PFSK-1 (cell line): ENCODE data around the gene TDRD5.

Experiments
- FOXP2 ChIP-seq: optimal IDR thresholded peaks from 2 replicates; pipeline ENCODE3; 2011; ENCODE audit warnings: borderline replicate concordance, control low read depth, inconsistent platforms; ENCODE audit not compliant: insufficient read depth; ENCODE audit errors: extremely low read length, extremely low read depth
- POLR2AphosphoS5 ChIP-seq: IDR thresholded peaks from 2 replicates; pipeline ENCODE4 v1.6.1; 2012; ENCODE audit warnings: low read depth, mild to moderate bottlenecking, control low read depth, low read length, moderate library complexity
- SIN3A ChIP-seq: IDR thresholded peaks from 2 replicates; pipeline ENCODE4 v1.6.1; 2012; ENCODE audit warnings: mild to moderate bottlenecking, low read length, moderate library complexity, borderline replicate concordance; ENCODE audit not compliant: insufficient read depth
- TAF1 ChIP-seq: IDR thresholded peaks from 2 replicates; pipeline ENCODE4 v1.6.1; 2012; ENCODE audit warnings: low read length, control low read depth, borderline replicate concordance; ENCODE audit not compliant: insufficient read depth
- TF ChIP-seq, protein P1 (sequence below), 2 experiments: IDR thresholded peaks; 2 replicates each; pipeline versions ENCODE4 v1.6.1 to v1.8.0; 2011 to 2012; ENCODE audit warnings: low read depth in 2 of 2, low read length in 2 of 2, control low read depth in 1 of 2, inconsistent platforms in 1 of 2, mild to moderate bottlenecking in 1 of 2, moderate library complexity in 1 of 2; ENCODE audit not compliant: insufficient read depth in 1 of 2

Gene TDRD5

DNA sequence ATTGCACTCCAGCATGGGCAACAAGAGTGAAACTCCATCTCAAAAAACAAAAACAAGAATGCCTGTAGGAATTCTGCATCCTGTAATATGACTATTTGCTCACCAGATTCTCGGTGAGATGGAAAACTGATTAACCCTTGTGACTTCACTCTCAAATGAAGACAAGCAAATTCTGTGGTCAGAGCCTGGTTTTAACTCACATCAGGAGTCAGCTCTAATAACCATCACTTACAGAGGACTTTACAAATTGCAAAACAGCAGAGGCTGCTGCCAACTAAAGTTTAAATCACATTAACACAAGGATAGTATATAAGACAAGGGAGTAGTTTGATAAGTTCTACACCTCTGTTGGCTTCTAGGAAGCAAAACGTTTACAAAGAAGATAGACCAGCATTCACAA is 115.8 kb downstream of the TDRD5 start:
- TF ChIP-seq SIN3A (no peak), POLR2AphosphoS5 (no peak), FOXP2 (no peak), TAF1 (no peak)
- TF ChIP-seq, protein P1, sequence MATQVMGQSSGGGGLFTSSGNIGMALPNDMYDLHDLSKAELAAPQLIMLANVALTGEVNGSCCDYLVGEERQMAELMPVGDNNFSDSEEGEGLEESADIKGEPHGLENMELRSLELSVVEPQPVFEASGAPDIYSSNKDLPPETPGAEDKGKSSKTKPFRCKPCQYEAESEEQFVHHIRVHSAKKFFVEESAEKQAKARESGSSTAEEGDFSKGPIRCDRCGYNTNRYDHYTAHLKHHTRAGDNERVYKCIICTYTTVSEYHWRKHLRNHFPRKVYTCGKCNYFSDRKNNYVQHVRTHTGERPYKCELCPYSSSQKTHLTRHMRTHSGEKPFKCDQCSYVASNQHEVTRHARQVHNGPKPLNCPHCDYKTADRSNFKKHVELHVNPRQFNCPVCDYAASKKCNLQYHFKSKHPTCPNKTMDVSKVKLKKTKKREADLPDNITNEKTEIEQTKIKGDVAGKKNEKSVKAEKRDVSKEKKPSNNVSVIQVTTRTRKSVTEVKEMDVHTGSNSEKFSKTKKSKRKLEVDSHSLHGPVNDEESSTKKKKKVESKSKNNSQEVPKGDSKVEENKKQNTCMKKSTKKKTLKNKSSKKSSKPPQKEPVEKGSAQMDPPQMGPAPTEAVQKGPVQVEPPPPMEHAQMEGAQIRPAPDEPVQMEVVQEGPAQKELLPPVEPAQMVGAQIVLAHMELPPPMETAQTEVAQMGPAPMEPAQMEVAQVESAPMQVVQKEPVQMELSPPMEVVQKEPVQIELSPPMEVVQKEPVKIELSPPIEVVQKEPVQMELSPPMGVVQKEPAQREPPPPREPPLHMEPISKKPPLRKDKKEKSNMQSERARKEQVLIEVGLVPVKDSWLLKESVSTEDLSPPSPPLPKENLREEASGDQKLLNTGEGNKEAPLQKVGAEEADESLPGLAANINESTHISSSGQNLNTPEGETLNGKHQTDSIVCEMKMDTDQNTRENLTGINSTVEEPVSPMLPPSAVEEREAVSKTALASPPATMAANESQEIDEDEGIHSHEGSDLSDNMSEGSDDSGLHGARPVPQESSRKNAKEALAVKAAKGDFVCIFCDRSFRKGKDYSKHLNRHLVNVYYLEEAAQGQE (IDR thresholded peaks at IDR 0.05; ENCODE audit: insufficient read depth in 1 of 2, low read depth in 2 of 2, low read length in 2 of 2): no peak

DNA sequence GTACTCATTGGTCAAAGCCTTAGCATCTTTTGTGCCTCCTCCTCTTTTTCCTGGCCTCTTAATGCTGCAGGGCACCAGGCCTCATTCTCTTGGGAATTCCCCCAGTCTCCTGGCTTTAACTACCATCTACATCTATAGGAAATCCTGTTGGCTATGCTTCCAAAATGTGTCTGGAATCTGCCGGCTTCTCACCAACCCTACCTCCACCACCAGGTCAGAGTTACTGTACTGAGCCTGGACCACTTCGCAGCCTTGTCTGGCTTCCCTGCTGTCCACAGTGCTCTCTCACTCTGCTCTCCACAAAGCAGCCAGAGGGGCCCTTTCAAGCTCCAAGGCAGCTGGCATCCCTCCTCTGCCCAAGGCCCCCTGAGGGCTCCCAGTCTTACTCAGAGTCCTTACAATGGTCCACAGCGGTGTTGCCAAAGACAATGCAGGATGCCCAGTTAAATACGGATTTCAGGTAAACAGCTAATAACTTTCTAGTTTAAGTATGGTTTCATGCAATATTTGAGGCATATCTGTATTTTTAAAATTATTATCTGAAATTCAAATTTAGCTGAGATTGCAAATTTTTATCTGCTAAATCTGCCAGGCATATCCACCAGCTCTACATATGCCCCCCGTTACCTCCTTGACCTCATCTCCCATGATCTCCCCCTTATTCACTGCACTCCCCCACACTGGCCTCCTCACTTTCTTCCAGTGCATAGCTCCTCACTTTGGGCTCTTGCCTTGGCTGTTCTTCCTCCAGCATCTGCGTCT is 117.0 kb downstream of the TDRD5 start:
- TF ChIP-seq SIN3A: no peak
- TF ChIP-seq, protein P1 (IDR thresholded peaks at IDR 0.05; ENCODE audit: insufficient read depth in 1 of 2, low read depth in 2 of 2, low read length in 2 of 2): no peak
- TF ChIP-seq FOXP2: no peak
- TF ChIP-seq TAF1: no peak
- no peak for TF ChIP-seq POLR2AphosphoS5

- TF ChIP-seq POLR2AphosphoS5 (no peak), SIN3A (peak; percentile 10; the same call in 1 of the 2 replicates), FOXP2 (no peak), TAF1 (no peak)
- TF ChIP-seq, protein P1 (IDR thresholded peaks at IDR 0.05; ENCODE audit: insufficient read depth in 1 of 2, low read depth in 2 of 2, low read length in 2 of 2): peak; percentile 9 to 36; a peak in 1 of 4 replicates
Measured at GRCh38 chr1:179709841-179710329, 118.3 kb downstream of the TDRD5 start.

DNA sequence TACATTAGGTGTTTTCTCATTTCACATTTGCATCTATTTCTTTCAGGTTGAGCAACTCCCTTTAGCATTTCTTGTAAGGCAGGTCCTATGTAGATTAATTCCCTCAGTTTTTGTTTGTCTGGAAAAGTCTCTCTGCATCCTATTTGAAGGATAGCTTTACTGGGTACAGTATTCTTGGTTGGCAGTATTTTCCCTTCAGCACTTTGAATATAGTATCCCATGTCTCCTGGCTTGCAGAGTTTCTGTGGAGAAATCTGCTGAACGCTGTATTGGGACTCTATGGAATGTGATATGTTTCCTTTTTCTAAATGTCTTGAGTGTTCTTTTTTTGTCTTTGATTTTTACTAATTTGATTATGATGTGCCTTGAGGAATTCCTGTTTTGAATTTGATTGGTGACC is 122.5 kb downstream of the TDRD5 start:
- TF ChIP-seq, protein P1 (IDR thresholded peaks at IDR 0.05; ENCODE audit: insufficient read depth in 1 of 2, low read depth in 2 of 2, low read length in 2 of 2): no peak
- TF ChIP-seq SIN3A: no peak
- TF ChIP-seq FOXP2: no peak
- TF ChIP-seq TAF1: no peak
- TF ChIP-seq POLR2AphosphoS5: no peak
